Suppressor macrophage treated with lipopolysaccharide for 1 hour (primary cell): ENCODE data around the gene CSTPP1.
"Not testable (repeated sequence)": the region's sequence is repeated elsewhere in the genome, so short reads cannot be mapped to it uniquely, and the experiment has no call there.

ENCODE experiments used
- DNase-seq, 3 donors: peaks; one replicate each; pipeline ENCODE4 v3.0.0-alpha.2; 2020 to 2022

The CSTPP1 gene

GRCh38 chr11:46913484-46913883 lies 23.1 kb upstream of the CSTPP1 start:
- DNase-seq: no peak

GRCh38 chr11:46914363-46914762 lies 22.2 kb upstream of the CSTPP1 start:
- no peak for DNase-seq

- DNase-seq: no peak
Measured at GRCh38 chr11:46914910-46915309, 21.7 kb upstream of the CSTPP1 start.

GRCh38 chr11:46916286-46917108 lies 20.1 kb upstream of the CSTPP1 start:
- peak; percentile 50 to 70 (median 64) for DNase-seq

- no peak for DNase-seq
Measured at GRCh38 chr11:46917109-46917761, 19.3 kb upstream of the CSTPP1 start.

- no peak for DNase-seq
Measured at GRCh38 chr11:46917762-46918082, 18.8 kb upstream of the CSTPP1 start.

GRCh38 chr11:46918083-46918787 lies 18.3 kb upstream of the CSTPP1 start, which contains the start of gene LRP4:
Gene LRP4 (minus strand): TSS chr11:46918550. CDS start chr11:46918379, 171 bp downstream.
- peak; percentile 64 to 88 (median 68) for DNase-seq

GRCh38 chr11:46918788-46919513 lies 17.6 kb upstream of the CSTPP1 start:
- DNase-seq: no peak

GRCh38 chr11:46920755-46921154 lies 15.8 kb upstream of the CSTPP1 start:
- DNase-seq: peak; percentile 38 to 57 (median 43)

- DNase-seq: not testable (repeated sequence)
Measured at GRCh38 chr11:46927928-46928327, 8.6 kb upstream of the CSTPP1 start.

GRCh38 chr11:46928701-46929100 lies 7.9 kb upstream of the CSTPP1 start:
- DNase-seq: not testable (repeated sequence)

GRCh38 chr11:46930089-46930488 lies 6.5 kb upstream of the CSTPP1 start:
- peak in 2 of 3 donors; percentile 21 to 26 for DNase-seq

- no peak for DNase-seq
Measured at GRCh38 chr11:46942172-46942571, 5.6 kb downstream of the CSTPP1 start.

- no peak for DNase-seq
Measured at GRCh38 chr11:46944356-46945075, 8.0 kb downstream of the CSTPP1 start.

- DNase-seq: no peak
Measured at GRCh38 chr11:46947399-46948077, 11.0 kb downstream of the CSTPP1 start.

- peak; percentile 13 to 43 (median 31) for DNase-seq
Measured at GRCh38 chr11:46948378-46949131, 12.0 kb downstream of the CSTPP1 start.

GRCh38 chr11:46949297-46949696 lies 12.7 kb downstream of the CSTPP1 start:
- no peak for DNase-seq

GRCh38 chr11:46951864-46952263 lies 15.3 kb downstream of the CSTPP1 start:
- no peak for DNase-seq

- peak in 1 of 3 donors; percentile 12 for DNase-seq
Measured at GRCh38 chr11:46952553-46952952, 16.0 kb downstream of the CSTPP1 start.

GRCh38 chr11:46953093-46953492 lies 16.5 kb downstream of the CSTPP1 start:
- no peak for DNase-seq

GRCh38 chr11:46958777-46959176 lies 22.2 kb downstream of the CSTPP1 start:
- DNase-seq: no peak
